Activated CD4-positive, alpha-beta T cell treated with anti-CD3 and anti-CD28 coated beads, Interleukin-2, amount 50 U/mL, for 4 hours (primary cell): Measurements from ENCODE around the gene CHST3.
"Not testable (repeated sequence)": the region's sequence is repeated elsewhere in the genome, so short reads cannot be mapped to it uniquely, and the experiment has no call there.

Source experiments
- DNase-seq, 2 experiments: peaks; one replicate each; pipeline ENCODE4 v3.0.0-alpha.2; 2020

Gene CHST3, protein sequence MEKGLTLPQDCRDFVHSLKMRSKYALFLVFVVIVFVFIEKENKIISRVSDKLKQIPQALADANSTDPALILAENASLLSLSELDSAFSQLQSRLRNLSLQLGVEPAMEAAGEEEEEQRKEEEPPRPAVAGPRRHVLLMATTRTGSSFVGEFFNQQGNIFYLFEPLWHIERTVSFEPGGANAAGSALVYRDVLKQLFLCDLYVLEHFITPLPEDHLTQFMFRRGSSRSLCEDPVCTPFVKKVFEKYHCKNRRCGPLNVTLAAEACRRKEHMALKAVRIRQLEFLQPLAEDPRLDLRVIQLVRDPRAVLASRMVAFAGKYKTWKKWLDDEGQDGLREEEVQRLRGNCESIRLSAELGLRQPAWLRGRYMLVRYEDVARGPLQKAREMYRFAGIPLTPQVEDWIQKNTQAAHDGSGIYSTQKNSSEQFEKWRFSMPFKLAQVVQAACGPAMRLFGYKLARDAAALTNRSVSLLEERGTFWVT

DNA sequence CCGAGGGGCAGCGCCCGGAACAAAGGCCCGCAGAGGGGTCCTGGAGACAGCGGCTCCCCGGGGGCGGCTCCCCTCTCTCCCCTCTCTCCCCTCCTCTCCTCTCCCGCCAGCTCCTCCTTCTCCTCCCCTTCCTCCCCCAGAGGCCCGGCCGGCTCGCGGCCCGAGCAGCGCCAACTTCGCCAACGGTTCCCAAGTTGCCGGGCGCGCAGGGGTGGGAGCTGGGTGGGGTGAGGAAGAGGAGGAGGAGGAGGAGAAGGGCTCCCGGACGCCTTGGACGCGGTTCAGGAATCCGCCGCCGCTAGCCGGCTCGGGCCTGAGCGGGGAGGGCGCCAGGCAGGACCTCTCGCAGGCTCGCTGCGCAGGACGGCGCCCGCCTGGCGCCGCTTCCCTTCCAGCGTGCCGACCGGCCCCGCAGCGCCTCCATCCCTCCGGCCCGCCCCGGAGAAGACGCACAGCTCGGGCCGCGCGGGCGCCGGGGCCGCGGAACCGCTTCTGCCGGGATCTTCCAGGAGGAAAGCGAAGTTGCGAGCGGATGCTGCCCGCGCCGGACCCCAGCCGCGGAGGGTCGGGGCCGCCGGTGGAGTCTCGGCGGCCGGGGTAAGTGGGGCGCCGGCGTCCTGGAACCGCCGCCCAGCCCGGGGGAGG is at the start of gene CHST3:
Gene CHST3 (plus strand): TSS at position 298 of the 645 bp plus-strand sequence. CDS start 41,448 bp downstream, outside the sequence.
- no peak for DNase-seq

DNA sequence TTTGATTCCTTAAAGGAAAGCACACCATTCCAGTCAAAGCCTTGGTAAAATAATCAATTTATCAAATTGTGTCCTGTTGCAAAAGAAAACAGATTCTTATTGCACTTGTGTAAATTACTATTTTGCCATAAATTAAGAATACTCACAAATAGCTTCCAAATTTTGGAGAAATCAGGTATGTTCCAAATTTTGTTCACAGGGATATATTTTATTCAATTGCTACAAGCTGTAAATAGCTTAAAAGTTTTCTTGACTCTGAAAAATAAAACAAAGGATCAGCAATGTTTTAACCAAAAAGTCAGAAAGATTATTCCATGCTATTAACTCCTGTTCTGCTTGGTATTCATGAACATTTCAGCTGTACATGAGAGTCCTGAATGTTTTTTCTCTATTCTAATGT is 47.4 kb upstream of the CHST3 start:
- DNase-seq, result no peak

DNA sequence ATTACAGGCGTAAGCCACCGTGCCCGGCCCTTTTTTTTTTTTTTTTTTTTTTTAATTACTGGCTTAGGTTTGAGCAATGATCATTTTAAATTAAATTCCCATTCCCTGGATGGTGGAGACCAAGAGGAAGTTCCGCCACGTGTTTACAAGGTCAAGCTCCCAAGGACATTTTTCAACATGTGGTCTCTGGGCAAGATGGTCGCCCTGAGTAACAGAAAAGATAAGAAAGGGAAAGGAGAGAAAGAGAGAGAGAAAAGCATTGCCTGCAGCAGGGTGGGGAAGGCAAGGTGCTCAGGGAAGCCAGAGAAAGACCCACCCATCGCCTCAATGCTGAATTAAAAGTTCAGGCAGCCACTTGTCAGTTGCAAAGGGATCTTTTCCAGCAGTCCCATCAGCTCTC is 45.2 kb upstream of the CHST3 start:
- DNase-seq, result no peak

- not testable (repeated sequence) for DNase-seq
Observed at GRCh38 chr10:71919956-71920539, 44.1 kb upstream of the CHST3 start.

DNA sequence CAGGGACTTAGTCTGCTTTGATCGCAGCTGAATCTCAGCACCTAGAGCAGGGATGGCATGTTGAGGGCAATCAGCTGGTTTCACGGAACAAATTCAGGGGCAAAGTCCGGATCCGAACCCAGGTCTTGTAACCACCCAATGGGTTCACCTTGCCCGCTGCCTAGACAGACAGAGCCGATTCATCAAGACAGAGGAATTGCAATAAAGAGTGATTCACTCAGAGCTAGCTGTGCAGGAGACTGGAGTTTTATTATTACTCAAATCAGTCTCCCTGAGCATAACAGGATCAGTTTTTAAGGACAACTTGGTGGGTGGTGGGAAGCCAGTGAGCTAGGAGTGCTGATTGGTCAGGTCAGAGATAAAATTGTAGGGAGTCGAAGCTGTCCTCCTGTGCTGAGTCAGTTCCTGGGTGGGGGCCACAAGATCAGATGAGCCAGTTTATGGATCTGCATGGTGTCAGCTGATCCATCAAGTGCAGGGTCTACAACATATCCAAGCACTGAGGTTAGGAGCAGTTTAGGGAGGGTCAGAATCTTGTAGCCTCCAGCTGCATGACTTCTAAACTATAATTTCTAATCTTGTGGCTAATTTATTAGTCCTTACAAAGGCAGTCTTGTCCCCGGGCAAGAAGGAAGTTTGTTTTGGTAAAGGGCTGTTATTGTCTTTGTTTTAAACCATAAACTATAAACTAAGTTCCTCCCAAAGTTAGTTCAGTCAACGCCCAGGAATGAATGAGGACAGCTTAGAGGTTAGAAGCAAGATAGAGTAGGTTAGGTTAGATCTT is 43.5 kb upstream of the CHST3 start:
- DNase-seq, result no peak

GRCh38 chr10:71921324-71922027 is 42.7 kb upstream of the CHST3 start:
- no peak for DNase-seq

DNA sequence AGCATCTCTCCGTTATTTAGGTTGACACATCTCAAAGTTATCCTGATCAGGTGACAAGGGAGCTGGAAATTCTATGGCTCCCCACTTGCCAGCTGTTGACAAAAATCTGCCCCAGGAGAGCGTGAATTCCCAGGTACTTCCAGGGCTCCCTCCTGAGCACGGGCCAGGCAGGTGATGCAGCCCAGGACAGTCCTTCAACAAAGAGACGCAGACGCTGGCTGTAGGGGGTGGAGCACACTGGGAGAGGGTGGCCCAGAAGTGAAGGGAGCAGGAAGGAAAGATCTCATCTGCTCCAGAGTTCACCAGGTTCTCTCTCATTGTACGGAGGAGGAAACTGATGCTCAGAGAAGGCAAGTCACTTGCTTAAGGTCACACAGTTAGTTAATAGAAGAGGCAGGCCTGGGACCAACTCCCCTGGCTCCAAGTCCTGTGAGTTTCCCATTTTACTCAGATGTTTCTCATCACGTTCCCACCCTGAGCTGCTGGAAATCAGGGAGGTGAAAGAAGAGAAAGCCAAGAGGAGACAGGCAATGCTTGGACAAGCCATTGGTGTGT is 41.0 kb upstream of the CHST3 start:
- no peak for DNase-seq

GRCh38 chr10:71924771-71925170 is 39.4 kb upstream of the CHST3 start:
- DNase-seq, result no peak

DNA sequence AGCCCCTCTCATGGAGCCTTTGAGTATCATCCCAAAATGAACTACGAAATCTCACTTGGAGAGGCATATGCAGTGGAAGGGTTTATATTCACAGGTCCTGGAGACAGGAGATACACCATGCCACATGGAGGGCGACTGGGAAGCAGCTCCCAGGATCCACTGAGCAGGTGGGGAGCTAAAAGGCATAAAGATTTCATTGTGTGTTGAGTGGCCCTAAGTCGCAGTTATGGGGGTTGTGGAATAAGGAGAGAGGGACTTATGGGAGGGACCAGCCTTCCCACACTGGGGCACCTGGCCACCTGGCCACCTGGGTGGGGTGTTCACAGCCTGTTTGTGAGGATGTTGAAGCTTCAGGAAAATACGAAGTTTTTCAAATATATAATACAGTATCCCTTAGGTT is 37.0 kb upstream of the CHST3 start:
- DNase-seq, result no peak

DNA sequence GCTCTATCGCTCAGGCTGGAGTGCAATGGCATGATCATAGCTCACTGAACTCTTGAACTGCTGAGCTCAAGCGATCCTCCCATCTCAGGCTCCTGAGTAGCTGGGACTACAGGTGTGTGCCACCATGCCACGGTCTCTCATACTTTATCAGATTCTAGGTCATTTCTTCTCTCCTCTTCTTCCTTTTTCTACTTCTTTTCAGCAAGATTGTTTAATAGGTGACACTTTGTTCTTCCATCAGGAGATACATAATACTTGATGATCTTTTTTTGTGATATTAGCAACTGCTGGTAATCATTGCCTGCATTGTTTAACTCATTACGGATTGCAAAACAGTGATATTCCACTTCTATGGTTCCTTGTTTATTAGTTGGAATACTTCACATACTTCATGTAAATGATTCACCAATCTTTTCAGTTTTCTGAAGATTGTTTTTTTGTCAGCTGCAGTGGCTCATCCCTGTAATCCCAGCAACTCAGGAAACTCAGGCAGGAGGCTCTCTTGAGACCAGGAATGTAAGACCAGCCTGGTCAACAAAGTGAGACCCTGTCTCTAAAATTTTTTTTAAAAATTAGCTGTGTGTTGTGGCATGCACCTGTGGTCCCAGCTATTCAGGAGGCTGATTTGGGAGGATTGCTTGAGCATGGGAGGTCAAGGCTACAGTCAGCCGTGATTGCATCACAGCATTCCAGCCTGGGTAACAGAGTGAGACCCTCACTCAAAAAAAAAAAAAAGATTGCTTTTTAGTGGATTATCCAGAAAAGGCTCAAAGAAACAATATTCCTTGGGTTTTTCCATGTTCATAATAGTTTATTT is 36.2 kb upstream of the CHST3 start:
- DNase-seq, result no peak

DNA sequence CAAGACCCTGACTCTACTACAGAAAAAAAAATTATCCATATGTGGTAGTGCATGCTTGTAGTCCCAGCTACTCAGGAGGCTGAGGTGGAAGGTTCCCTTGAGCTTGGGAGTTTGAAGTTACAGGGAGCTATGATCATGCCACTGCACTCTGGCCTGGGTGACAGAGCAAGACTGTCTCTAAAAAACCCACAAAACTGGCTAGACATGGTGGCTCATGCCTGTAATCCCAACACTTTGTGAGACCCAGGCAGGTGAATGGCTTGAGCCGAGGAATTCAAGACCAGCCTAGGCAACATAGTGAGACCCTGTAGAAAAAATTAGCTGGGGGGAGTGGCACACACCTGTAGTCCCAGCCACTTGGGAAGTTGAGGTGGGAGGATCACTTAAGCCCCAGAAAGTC is 32.9 kb upstream of the CHST3 start:
- no peak for DNase-seq

DNA sequence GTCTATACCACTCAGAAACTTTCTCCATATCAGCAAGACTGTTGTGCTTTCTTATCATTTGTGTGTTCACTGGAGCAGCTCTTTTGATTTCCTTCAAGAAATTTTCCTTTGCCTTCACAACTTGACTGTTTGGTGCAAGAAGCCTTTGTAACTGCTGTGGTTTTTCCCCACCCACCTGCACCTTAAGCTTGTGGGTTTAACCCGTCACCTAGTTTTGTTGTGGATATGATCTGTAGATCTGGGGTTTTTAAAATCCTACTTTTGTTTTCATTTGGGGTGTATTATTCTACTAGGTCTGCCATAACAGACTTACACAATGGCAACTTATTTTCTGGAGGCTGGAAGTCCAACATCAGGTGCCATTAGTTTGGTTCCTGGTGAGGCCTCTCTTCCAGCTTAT is 30.5 kb upstream of the CHST3 start:
- DNase-seq, result peak; percentile 53 to 55

DNA sequence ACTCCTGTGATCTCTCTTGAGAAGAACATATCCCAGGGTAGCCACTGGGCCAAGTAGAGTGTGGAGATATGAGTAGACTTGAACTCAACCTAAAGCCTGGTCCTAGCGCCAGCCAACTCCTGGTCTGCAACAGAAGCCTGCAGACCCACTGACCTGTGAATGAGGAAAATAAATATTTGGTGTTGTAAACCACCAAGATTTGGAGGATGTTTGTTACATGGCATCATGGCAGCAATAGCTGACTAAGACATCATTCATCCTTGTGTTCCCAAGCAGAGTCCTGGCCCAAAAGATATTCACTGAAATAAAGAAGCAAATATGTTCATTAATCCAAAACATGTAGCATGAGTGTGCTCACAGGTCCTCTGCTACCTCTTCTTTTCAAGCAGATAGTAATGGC is 26.0 kb upstream of the CHST3 start:
- no peak for DNase-seq

DNA sequence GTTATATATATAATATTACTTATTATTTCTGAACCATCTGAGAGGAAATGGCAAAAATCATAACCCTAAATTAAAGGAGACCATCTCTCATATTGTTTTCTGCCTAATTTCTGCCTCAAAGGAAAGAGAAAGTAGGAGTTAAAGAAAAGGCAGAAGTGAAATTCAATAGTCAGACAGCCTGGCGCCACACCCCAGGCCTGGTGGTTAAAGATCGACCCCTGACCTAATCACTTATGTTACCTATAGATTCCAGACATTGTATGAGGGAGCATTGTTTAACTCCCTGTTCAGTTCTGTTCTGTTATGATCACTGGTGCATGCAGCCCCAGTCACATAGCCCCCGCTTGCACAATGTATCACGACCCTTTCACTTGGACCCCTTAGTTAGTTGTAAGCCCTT is 24.9 kb upstream of the CHST3 start:
- DNase-seq, result no peak

DNA sequence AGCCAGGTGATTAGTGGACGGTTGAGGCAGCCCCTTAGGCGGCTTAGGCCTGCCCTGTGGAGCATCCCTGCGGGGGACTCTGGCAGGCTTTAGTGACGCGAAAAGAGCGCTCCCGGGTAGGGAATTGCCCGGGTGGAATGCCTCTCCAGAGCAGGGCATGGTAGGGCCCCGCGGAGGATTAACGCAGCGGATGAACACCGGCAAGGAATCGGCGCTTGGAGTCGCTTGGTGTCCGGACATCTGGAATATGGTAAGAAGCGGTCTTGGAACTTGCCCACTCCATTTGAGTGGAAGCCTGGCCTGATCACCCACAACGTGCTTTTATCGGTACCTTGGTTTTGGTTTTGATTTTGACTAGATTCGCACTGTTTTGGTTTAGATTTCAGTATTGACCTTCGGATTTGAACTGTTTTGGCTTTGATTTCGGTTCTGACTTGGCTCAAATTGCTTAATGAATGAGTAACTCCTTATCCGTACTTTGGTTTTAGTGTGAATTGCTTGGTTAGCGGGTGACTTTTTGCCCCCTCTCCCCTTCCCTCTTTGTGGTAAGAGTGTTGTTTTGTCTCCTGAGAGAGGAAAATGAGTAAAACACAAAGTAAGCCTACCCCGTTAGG is 24.2 kb upstream of the CHST3 start:
- DNase-seq, result no peak

GRCh38 chr10:71940752-71941151 is 23.4 kb upstream of the CHST3 start:
- DNase-seq, result no peak

DNA sequence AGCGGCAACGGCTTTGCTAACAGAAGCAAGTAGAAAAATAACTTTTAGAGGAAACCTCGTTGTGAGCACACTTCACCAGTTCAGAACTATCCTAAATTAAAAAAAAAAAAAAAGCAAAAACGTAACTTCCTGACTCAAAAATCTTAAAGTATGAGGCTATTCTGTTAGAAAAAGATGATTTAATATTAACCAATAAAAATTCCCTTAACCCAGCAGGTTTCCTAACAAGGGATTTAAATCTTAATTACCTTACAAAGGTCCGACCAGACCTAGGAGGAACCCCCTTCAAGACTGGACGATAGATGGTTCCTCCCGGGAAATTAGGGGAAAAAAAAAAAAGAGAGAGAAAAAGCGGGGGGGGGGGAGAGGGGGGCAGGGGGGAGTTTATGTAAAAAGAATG is 22.9 kb upstream of the CHST3 start:
- DNase-seq, result no peak

- no peak for DNase-seq
Observed at GRCh38 chr10:71945819-71946474, 18.2 kb upstream of the CHST3 start.

GRCh38 chr10:71946700-71947099 is 17.5 kb upstream of the CHST3 start:
- DNase-seq, result no peak

DNA sequence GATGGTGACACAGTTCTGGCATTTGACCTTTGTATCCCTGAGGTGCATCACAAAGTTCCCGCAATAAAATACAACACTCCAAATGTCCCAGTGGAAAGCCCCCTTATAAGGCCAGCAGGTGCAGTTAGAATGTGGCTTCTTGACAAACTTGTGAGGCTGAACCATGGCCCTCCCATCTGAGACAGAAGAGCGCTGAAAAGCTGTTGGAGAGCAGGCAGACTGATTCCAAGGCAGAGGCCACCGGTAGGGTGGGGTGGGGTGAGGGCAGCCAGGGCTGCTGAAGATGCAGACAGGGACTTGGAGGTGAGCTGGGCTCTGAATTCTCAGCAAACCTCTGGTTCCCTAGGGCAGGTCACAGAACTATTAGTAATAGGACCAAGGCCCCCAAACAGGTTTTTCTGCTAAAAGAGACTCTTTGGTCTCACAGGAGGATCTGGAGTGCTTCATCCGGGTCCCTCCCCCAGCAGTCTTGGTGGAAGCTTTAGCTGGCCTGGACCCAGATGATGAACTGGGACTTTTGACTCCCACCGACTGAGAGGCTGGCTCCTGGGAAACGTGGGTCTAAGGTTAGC is 15.6 kb upstream of the CHST3 start:
- no peak for DNase-seq
